ENCODE measurements around the gene POC1A.

The POC1A gene

DNA sequence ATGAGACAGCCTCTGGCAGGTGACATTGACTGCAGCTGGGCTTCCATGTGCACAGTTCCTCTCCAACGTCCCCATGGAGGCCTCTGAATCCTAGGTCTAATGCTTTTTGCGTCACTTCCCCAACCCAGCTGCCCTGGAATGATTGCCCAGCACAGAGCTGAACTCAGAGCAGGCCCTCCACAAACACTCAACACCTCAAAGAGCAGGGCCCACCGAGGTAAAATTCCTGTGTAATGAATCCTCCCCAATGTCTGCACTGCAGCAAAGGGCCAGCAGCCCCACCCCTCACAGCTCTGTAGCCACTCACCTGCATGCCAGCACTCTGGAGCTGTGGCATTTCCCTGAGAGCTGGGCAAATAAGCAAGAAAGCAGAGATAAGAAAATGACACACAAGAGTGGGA is 55.2 kb downstream of the POC1A start:
- no peak for DNase-seq (ENCODE audit: low spot score)

DNA sequence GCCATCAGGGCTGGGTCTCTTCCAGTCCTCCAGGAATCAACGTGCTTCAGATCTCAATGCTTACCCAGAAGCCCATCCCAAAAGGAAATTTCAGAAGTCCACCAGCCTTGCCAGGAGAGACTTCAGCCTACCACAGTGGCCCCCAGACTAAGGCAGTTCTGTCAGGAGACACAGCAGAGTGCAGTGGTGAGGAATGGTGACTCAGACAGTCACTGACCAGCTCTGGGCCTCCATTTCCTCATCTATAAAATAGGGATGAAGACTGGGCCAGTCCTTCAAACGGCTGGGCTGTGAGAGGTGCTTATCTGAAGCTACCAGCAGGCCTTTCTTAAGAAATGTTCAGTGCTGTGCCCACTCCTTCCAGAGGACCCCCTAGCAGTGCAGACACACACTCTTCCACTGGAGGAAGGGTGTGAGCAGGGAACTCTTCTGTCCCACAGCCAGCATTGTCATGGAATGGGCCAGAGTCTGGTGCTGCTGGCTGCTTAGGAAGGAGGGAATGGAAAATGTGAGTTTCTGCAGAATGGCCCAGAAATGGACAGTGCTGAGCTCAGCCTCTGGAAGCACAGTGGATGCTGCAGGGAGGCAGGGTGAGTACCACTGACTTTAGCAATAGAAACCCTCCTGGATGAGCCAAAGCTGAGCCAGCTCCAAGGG is 56.2 kb downstream of the POC1A start:
- DNase-seq (ENCODE audit: low spot score): no peak

DNA sequence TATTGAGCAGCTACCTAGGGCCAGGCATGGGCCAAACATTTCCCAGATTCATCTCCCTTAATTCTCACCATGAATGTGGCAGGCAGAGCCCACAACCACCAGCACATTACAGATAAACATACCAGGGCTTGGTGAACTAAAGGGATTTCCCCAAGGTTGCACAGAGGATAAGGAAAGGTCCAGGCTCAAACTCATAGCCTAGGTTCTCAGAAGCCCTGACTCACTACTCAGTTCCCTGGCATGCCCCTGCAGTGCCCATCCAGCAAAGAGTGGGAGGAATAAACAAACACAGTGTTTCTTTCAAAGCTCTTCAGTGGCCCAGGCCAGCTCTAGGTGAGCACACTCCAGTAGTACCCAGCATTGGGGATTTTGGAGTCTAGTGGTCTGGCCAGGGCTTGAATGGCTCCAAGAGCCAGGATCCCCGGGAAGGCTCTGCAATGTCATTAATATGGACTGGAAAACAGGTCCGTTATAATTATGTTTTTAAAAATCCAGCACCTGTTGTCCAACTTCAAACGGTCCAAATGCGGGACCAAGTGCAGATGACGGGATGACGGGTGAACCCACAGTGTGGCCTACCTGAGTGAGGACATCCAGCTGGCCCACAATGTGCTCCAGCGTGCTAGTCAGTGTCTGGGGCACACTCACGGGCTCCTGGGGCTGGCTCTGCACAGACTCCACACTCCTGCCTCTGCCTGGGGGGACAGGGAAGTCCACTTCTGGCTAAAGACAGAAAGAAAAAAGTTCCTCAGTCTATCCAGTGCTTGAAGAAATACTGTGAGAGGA is 58.0 kb downstream of the POC1A start:
- no peak for DNase-seq (ENCODE audit: low spot score)

DNA sequence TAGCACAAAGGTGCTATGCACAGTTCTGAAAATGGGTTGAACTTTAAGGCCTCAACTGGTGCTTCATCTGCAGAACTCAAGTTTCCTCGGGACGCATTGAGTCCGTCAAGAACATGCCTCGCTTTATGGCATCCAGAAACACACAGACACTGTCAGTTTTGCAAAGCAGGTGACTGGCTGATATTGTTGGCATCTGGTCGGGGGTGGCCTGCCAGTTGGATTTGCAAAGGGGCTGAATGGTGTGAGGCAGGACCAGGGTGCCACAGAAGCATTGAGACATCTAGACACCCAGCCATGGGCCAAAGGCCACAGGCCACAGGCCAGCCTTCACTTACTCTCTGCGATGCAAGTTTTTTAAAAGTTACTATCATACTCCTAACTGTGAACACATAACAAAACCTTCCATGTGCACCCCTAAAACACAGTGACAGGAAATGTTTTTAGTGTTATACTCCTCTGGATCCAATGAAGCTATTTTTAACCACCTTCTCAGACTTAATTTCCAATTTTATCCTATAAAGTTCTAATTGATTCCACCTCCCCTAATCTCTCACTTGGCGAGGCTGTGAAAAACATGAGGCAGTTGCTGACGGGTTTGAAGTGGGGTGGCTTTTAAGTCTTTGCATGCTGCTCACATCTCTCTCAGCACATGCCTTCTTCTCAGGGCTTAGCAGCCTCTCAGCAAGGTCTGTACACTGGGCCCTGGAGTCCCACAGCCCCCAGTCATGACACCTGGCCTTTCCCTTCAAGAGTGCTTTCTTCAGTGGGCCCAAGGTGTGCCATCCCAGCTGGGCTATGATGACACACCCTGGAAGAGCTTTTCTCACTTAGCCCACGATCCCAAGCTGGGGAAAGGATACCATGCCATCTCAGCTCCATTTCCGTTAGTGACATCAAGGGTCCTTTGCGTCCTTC is 59.4 kb downstream of the POC1A start:
- DNase-seq (ENCODE audit: low spot score): no peak

DNA sequence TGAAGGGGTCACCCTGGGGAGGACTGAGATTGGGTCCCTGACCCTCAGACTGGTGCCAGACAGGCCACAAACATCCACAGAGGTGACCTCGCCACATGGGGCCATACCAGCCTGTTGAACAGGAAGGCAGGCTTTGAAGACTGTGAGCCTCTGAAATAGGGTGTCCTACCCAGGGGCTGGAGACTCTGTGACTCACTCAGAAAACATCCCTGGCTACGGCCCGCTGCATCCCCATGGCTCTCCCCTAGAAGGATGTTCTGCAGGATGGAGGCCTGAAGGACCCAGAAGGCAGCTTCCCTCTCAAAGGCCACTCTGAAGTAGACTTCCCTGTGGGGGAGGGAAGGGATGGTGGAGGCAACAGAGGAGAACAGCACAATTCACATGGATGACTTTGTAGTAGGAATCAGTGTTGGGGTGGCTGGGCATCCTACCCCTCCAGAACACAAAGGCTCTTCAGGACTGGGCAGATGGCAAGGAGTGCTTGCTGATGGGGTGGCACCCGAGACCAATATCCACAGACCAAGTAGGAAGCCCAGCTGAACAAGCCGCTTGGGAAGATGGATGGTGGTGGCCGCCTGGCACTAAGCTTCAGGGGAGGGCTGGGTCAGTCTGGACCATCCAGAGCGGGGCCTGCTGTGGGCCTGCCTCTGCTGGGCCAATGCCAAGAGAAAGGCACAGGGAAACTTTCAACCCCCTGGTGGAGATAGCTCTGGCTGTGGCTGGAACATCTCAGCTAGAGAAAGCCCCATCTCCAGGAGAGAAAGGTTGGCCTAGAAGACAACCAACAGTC is 60.3 kb downstream of the POC1A start:
- no peak for DNase-seq (ENCODE audit: low spot score)

DNA sequence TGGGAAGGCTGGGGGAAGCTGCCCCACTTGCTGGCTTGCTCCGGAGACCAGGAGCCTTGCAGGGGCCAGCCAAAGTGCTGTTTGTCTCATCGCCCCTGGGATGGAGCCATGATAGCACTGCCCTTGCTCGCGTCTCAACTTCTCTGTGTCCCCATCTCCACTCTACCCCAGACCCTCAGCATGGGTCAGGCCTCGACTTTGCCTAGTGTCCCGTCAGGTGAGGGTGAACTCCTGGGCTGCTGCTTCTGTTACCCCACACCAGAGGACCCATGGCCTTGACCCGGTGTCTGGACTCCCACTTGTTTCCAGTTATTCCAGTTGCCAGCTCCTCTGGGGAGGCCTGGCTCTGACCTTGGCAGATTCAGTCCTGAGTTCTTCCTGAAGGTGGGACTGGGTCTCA is 61.3 kb downstream of the POC1A start:
- DNase-seq (ENCODE audit: low spot score): no peak

DNA sequence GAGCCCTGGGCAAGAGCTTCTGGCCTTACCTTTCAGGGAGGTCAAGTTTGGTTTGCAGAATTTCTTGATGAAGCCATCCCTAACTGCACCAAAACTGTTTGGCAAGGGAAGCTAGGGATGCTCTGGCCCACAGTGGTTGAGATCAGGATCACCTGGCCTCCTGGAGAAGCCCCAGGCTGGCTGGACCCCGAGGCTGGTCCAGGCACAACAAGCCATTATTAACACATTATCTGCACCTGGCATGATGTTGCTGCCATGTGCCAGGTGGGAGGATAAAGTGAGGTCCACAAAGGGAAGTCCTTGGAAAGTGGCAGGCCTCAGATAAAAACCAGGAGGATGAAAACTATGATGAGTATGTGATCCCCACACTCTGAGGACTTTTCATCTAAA is 62.0 kb downstream of the POC1A start:
- no peak for DNase-seq (ENCODE audit: low spot score)

DNA sequence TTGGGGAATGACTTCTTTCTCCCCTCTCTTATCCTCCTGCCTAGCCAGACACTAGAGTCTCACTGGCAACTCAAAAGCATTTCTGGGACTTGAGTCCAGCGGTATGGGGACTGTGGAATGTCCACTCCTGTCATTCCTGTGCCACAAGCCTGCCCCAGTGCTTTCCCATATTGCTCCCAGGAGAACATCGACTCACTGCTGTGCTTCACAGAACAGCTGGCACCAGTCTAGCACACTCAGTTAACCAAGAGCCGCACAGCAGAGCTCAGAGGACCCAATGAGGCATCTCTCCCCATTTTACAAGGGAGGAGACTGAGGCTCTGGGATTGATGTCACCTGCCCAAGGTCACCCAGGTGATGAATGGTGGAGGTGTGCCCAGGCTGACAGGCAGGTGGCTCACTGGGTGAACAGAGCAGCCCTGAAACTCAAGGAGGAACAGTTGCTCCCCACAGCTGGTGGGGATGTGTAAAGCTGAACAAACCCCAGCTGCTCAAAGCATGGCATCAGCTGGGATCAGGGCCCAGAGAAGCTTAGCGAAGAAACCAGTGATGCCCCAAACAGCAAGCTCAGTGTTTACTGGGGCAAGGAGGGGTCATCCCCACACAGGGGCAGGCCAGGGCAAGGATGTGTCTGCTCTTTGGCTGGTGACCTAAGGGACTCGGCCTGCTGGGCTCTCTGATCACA is 62.5 kb downstream of the POC1A start:
- DNase-seq (ENCODE audit: low spot score): no peak

DNA sequence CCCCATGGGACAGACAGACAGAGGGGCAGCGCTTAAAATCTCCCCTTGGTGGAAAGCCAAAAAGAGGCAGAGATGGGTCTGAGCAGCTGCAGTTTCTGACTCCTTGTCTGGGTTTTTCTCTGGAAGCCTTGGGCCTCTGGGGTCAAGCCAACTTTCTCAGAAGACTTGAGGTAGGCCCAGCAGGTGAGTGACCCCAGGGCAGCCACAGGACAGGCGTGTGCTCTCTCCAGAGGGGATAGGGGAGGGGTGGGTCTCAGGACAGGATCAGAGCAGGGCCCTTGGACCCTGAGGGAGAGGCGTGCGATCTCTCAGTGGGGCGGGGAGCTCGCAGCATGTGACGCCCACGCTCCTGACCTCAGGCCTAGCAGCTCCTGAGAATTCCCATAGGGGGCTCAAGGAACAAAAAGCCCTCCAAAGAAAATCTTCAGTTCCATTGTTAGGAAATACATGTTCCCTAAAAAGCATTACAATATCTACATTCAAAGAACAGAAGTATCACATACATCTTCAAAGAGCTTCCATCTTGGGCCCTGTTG is 63.2 kb downstream of the POC1A start:
- no peak for DNase-seq (ENCODE audit: low spot score)

DNA sequence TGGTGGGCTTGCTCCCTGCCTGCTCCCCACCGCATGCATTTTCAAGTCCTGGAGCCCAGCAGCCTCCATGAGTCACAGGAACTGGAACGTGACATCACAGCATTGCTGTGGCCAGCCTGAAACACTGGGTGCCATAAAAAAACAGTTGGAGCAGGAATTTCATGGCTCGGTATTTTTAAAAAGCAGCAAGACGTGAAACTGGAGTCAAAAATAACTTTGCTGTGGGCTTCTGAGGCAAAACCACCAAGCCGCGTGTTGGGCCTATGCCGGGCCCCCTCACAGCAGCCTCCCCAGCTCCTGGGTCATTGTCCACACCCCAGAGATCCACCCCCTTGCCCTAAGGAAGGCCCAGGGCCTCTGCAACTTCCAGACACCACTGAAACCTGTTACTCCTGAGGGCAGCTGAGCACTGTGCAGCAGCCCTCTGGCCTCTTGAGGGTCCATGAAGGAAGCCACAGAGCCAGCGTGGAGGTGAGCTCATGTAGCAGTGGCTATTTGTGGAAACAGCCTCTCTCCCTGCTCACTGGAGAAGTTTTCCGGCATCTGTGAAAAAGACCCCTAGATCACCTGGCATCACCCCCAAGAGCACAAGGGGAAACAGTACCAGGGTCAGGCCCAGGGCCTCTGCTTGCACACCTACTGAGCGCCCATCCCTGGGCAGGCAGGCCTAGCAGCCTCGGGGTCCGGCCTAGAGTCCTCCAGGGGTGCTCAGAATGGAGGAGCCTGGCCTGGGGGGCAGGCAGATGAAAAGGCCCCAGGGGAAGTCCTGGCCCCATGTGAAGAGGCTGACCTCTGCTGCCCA is 63.9 kb downstream of the POC1A start:
- DNase-seq (ENCODE audit: low spot score): no peak

DNA sequence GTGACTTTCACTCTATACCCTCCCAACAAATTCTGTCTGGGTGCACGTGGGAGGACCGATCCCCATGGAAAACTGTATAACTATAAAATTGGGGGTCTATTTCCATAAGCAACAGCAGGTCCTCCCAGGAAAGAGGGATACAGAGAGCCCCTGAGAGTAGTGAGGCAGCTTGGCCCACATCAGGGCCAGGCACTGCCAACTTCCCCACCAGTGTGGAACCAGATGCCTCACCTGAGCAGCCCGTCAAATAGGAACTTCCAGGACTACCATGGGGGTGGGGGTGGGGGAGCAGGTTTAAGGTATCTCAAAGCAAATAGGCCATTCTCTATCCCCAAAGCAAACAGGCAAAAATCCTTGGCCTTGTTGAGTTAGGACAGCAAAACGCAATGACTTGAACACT is 64.5 kb downstream of the POC1A start:
- DNase-seq (ENCODE audit: low spot score): no peak

DNA sequence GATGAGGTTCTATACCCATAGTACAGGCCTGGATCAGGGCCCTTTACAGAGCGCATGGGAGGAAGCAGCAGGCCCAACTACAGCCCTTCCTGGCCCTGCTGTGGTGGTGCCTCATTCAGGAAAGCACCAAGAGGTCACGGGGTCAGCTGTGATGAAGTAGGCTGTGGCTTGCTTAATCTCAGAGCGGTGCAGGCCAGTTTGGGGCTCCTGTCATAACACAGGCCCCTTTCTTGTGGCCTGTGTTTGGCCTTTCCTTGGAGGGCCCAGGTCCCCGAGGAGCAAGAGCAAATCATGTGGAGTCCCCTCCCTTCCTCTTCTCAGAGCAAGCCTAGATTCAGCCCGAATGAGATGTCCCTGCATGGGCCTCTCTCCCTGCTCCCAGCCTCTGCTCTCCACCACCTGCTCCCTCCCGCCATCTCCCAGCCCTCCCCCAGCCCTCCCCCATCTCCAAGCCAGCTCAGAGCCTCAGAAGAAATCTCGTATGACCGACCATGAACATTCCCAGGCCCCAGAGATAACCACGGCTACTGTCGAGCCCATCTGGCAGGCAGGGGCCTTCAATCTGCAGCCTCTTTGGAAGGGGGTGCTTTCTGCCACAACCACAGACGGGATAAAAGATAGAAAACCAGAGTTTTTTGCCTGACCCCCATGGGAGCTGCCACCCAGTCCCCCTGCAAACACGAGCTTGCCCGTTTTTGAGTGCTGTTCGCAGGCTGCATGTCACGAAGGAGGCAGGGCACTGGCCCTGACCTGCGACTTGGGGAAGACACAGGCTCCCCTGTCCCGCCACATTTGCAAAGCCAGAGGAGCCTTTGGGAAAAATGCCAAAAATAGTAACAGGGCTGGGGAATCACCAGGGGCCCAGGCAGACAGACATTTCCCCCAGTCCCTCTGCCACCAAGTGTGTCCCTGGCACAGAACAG is 65.5 kb downstream of the POC1A start:
- no peak for DNase-seq (ENCODE audit: low spot score)

DNA sequence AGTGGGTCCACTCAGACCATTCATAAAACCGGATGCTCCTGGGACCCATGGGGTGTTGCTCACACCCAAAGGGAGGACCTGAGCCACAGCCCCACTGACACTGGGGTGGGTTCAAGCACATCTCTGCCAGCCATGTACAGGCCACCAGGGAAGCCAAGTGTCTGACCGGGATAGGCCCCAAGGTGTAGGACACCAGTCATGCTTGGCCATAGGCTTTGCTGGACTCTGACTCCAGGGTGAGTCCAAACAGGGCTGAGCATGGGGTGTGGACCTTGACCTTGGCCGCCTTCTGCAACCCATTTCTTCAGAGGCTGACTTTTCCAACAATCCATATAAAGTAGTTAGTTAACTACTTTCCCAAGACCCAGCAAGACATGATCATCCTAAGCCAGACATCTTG is 66.5 kb downstream of the POC1A start:
- no peak for DNase-seq (ENCODE audit: low spot score)

DNA sequence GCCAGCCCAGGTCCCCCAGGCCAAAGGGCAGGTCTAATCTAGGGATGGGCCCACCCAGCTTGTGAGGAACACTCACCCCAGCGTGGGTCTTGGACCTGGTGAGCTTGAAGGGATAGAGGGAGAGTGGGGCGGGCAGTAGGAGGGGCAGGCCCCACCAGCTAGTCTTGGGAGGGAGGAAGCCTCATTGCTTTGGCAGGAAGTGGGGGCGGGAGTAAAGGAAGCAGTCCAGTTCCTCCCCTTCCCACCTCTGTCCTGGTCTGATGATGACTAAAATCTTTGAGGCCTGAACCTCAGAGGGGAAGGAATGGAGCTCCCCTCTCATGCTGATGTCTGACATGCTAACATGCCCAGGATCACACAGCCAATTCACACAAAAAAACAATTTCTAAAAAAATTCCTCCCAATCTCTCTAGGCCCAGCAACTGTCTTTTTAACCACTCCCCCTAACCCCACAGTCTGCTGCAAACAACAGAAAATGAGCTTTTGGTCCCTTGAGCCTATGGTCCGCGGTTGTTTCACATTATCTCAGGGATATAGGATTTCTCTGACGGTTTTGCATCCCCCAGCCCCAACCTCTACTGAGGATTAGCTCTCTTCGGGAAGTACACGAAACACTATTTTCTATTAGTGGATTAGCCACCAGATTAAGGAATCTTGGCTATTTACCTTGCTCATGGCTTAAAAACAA is 67.1 kb downstream of the POC1A start:
- DNase-seq (ENCODE audit: low spot score): no peak

DNA sequence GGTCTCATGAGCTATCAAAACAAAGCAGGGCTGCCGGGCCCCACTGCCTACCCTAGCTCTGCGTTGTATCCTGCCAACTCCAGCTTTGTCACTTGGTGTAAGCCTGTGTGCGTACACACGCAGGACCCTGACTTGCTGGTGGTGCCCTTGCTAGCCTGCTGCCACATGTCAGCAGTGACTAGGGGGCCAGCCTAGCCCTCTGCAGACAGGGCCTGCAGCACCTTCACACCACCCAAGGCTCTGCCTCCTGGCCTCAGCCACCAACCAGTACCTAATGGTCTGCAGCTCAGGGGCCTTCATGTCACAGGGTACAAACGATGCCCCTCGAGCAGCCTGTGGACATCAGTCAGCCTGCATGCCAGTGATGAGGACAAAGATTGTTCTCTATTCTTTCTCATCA is 67.8 kb downstream of the POC1A start:
- no peak for DNase-seq (ENCODE audit: low spot score)

DNA sequence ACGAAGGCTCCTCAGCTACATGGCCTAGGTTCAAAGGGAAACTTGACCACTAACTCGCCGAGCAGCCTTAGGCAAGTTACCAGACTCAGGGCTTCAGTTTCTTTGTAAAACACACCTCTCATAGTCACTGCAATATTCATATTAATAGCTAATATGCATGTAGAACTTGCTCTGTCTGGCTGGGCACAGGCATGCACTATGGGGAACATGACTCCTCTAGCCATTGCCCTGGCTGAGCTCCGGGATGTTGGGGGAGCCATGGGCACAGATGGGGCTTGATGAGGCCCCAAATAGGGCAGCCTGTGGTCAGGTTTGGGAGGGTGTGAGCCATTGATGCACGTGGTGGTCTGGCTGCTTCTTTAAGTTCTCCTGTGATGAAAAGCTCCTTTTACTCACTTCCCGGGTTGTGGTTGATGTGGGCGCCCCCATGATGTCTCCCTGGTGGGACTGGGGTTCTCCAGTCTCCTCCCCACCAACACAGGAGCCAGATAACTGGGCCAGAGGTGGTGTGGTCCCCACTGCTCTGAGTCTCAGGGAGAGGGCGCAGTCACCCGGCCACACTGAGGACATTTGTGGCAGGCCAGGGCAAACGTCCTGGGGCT is 68.4 kb downstream of the POC1A start:
- no peak for DNase-seq (ENCODE audit: low spot score)

DNA sequence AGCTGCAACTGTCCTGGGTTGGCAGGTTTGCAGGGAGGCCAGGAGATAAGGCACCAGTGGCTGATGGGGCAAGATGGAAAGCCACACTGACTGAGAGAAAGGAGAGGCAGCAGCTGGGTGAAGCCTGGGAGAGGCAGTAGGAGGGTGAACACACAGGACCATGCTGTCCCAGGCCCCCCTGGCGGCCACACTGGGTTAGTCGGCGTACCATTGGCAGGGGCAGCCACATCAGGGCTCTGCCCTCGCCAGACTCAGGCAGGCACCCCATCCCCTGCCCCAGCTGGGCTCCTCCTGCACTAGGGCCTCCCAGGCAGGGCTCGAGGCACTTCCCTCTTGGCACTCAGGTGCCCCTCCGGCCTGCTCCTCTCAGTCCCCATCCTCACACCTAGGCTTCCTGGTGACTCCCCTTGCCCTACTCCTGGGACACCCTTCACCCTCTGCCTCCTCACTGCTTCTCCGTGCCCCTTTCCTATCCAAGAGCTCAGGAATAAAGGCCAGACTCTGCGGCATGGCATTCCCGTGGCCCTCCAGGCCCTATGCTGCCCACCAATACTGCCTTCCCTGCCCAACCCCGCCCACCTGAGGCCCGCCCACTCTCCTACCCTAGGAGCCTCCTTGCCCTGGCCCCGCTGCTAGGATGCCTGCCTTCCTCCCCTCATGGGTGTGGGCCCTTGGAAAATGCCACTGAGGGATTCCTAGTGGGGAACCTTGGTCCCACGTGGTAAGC is 69.1 kb downstream of the POC1A start:
- no peak for DNase-seq (ENCODE audit: low spot score)
